Activated CD8-positive, alpha-beta T cell treated with anti-CD3 and anti-CD28 coated beads for 36 hours (primary cell): ENCODE measurements around the gene CDH7. TPM values are rescaled to one million over a fixed set of nuclear protein-coding genes. Genes with fewer than 3 reads are reported as not detected.

Source experiments
- ATAC-seq: fragments of 200-7000 bp; cut with Tn5 transposase; one replicate; pipeline ENCODE4 v1.10.0; 2021; ENCODE audit warnings: mild to moderate bottlenecking, moderate library complexity
- CTCF ChIA-PET: fragments of 350-600 bp; sonication (Branson Sonifier 250); formaldehyde crosslinking; loops from one replicate; lab custom pipeline; 2021; ENCODE audit warnings: antibody characterized with exemption; lab: Charles Lee
- POLR2A ChIA-PET: fragments of 350-600 bp; sonication (Branson Sonifier 250); formaldehyde crosslinking; loops from one replicate; lab custom pipeline; 2021; ENCODE audit warnings: antibody characterized with exemption; lab: Charles Lee
- DNase-seq: peaks from one replicate; pipeline ENCODE4 v3.0.0-alpha.2; 2020
- H3K27ac Mint-ChIP-seq: one replicate; pipeline ENCODE4 v1.8.0; 2021; ENCODE audit warnings: mild to moderate bottlenecking, mixed read lengths
- H3K27me3 Mint-ChIP-seq: one replicate; pipeline ENCODE4 v1.8.0; 2021; ENCODE audit warnings: mixed read lengths
- H3K36me3 Mint-ChIP-seq: one replicate; pipeline ENCODE4 v1.8.0; 2021; ENCODE audit warnings: low read depth, mixed read lengths
- H3K4me1 Mint-ChIP-seq: one replicate; pipeline ENCODE4 v1.8.0; 2021; ENCODE audit warnings: low read depth, mixed read lengths
- H3K4me3 Mint-ChIP-seq: one replicate; pipeline ENCODE4 v1.8.0; 2021; ENCODE audit warnings: mild to moderate bottlenecking, moderate library complexity, mixed read lengths
- H3K9me3 Mint-ChIP-seq: one replicate; pipeline ENCODE4 v1.8.0; 2021; ENCODE audit warnings: mixed read lengths
- CTCF ChIP-seq: fragments of 200-600 bp; IDR thresholded peaks from one replicate; pipeline ENCODE4 v1.8.0; 2022; ENCODE audit warnings: antibody characterized with exemption, mild to moderate bottlenecking
- intact Hi-C: fragments of 100-400 bp; cut with micrococcal nuclease; formaldehyde crosslinking; loops from one replicate; pipeline ENCODE4 v1.10.0; 2022
- total RNA-seq, 2 experiments: library from RNA; stranded (reverse); gene quantifications; one replicate each; pipeline ENCODE4 v1.2.3, GENCODE V29; 2021

Gene CDH7
- total RNA-seq, 2 experiments from 2014 or later, result not detected

GRCh38 chr18:65790604-65791003 lies 39.8 kb downstream of the CDH7 start:
- ATAC-seq, result no peak
- no peak overlapping the region for H3K4me3 Mint-ChIP-seq

GRCh38 chr18:65791719-65792118 lies 40.9 kb downstream of the CDH7 start:
- TF ChIP-seq CTCF, result no peak
- H3K4me1 Mint-ChIP-seq, result no peaks in the 10 kb centered on the region
- DNase-seq (no peak), ATAC-seq (no peak)
- intact Hi-C loops, result no loop called here
- H3K27ac Mint-ChIP-seq, result no peak overlapping the region
- H3K27me3 Mint-ChIP-seq, result no peaks in the 10 kb centered on the region
- no peaks in the 10 kb centered on the region for H3K36me3 Mint-ChIP-seq
- H3K9me3 Mint-ChIP-seq, result peaks cover 4% of the 10 kb centered on the region
- ChIA-PET POLR2A (no interaction called here), CTCF (no interaction called here)
- no peak overlapping the region for H3K4me3 Mint-ChIP-seq

More at GRCh38 chr18:65790604-65791003, 39.8 kb downstream of the CDH7 start:
- TF ChIP-seq CTCF, result no peak
- H3K36me3 Mint-ChIP-seq, result no peaks in the 10 kb centered on the region
- H3K9me3 Mint-ChIP-seq, result peaks cover 4% of the 10 kb centered on the region
- H3K27me3 Mint-ChIP-seq, result no peaks in the 10 kb centered on the region
- ChIA-PET CTCF (no interaction called here), POLR2A (no interaction called here)
- H3K4me1 Mint-ChIP-seq, result no peaks in the 10 kb centered on the region
- H3K27ac Mint-ChIP-seq, result no peak overlapping the region
- intact Hi-C loops, result no loop called here
- no peak for DNase-seq

- ATAC-seq, result no peak
- intact Hi-C loops, result no loop called here
- no peak for DNase-seq
- POLR2A ChIA-PET, result no interaction called here
- Mint-ChIP-seq H3K4me1 (no peaks in the 10 kb centered on the region), H3K4me3 (no peak overlapping the region), H3K27me3 (no peaks in the 10 kb centered on the region), H3K36me3 (no peaks in the 10 kb centered on the region), H3K9me3 (peaks cover 4% of the 10 kb centered on the region), H3K27ac (no peak overlapping the region)
- CTCF ChIA-PET, result no interaction called here
- TF ChIP-seq CTCF, result no peak
Measured at GRCh38 chr18:65792456-65793074, 41.8 kb downstream of the CDH7 start.

- H3K4me3 Mint-ChIP-seq, result no peak overlapping the region
- ChIA-PET CTCF (no interaction called here), POLR2A (no interaction called here)
- ATAC-seq (no peak), DNase-seq (no peak)
- no peaks in the 10 kb centered on the region for H3K4me1 Mint-ChIP-seq
- H3K27ac Mint-ChIP-seq, result no peak overlapping the region
- H3K9me3 Mint-ChIP-seq, result peaks cover 4% of the 10 kb centered on the region
- TF ChIP-seq CTCF, result no peak
- H3K27me3 Mint-ChIP-seq, result no peaks in the 10 kb centered on the region
- H3K36me3 Mint-ChIP-seq, result no peaks in the 10 kb centered on the region
- intact Hi-C loops, result no loop called here
Measured at GRCh38 chr18:65808759-65809158, 57.9 kb downstream of the CDH7 start.

- CTCF ChIA-PET, result no interaction called here
- POLR2A ChIA-PET, result no interaction called here
- Mint-ChIP-seq H3K4me1 (no peaks in the 10 kb centered on the region), H3K9me3 (peaks cover 4% of the 10 kb centered on the region), H3K27me3 (no peaks in the 10 kb centered on the region), H3K4me3 (no peak overlapping the region), H3K36me3 (no peaks in the 10 kb centered on the region), H3K27ac (no peak overlapping the region)
- TF ChIP-seq CTCF, result no peak
- no peak for ATAC-seq
- intact Hi-C loops, result no loop called here
- no peak for DNase-seq
Measured at GRCh38 chr18:65811307-65811706, 60.5 kb downstream of the CDH7 start.
